Fibroblast of the aortic adventitia (primary cell): ENCODE data around the gene IQCH. TPM values are rescaled to one million over a fixed set of nuclear protein-coding genes. Genes with fewer than 3 reads are reported as not detected.
A peak's percentile ranks its signal among the peaks of the same experiment; 100 is the strongest.

Experiments used
- DNase-seq: peaks from one replicate; pipeline ENCODE4 v3.0.0-alpha.2; 2010; ENCODE audit warnings: low read depth
- H3K4me3 ChIP-seq: 2 replicates; pipeline ENCODE4 v1.5.1; 2011; ENCODE audit warnings: low read depth, mild to moderate bottlenecking, control low read depth, low read length, moderate library complexity
- total RNA-seq: library from RNA; depleted of rRNA; stranded (reverse); fragments of >200 nt; gene quantifications from 2 replicates; pipeline ENCODE4 v1.2.3, GENCODE V29; 2012; ENCODE audit warnings: low replicate concordance
- TF ChIP-seq, protein P1 (sequence below): IDR thresholded peaks from 2 replicates; pipeline ENCODE4 v1.5.1; 2011; ENCODE audit warnings: mild to moderate bottlenecking, low read length, control low read depth, inconsistent platforms; ENCODE audit not compliant: insufficient read depth

Gene IQCH
- total RNA-seq, 1 donor: 3.6 TPM

DNA sequence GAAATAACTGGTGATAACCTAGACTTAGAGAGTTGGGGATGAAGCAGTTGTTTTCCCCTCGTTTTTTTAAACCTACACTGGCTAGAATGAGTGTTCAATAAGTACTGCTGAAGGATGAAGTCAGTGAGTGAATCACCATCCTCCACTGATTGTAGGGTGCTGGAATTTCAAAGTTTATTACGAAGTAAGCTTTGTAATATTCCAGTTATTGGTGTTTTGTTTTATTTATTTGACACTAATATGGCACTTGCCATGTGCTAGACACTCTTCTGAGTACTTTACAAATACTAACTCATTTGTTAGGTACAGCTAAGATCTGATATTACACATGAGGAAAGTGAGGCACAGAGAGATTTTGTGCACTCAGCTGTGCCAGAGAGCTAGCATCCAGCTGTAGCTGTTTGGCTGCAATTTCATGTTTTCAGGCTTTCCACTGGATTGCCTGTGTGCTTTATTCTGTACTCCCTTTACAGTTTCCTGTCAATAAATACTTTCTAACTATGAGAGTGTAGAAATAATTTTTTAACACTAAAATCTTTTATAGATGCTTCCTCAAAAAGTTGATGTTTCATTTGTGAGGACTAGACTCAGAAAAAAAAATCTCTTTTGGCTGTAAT lies 293.8 kb downstream of the IQCH start:
- no peak overlapping the region for H3K4me3 ChIP-seq
- peak; percentile 58 for DNase-seq
- TF ChIP-seq, protein P1, sequence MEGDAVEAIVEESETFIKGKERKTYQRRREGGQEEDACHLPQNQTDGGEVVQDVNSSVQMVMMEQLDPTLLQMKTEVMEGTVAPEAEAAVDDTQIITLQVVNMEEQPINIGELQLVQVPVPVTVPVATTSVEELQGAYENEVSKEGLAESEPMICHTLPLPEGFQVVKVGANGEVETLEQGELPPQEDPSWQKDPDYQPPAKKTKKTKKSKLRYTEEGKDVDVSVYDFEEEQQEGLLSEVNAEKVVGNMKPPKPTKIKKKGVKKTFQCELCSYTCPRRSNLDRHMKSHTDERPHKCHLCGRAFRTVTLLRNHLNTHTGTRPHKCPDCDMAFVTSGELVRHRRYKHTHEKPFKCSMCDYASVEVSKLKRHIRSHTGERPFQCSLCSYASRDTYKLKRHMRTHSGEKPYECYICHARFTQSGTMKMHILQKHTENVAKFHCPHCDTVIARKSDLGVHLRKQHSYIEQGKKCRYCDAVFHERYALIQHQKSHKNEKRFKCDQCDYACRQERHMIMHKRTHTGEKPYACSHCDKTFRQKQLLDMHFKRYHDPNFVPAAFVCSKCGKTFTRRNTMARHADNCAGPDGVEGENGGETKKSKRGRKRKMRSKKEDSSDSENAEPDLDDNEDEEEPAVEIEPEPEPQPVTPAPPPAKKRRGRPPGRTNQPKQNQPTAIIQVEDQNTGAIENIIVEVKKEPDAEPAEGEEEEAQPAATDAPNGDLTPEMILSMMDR: no peak

DNA sequence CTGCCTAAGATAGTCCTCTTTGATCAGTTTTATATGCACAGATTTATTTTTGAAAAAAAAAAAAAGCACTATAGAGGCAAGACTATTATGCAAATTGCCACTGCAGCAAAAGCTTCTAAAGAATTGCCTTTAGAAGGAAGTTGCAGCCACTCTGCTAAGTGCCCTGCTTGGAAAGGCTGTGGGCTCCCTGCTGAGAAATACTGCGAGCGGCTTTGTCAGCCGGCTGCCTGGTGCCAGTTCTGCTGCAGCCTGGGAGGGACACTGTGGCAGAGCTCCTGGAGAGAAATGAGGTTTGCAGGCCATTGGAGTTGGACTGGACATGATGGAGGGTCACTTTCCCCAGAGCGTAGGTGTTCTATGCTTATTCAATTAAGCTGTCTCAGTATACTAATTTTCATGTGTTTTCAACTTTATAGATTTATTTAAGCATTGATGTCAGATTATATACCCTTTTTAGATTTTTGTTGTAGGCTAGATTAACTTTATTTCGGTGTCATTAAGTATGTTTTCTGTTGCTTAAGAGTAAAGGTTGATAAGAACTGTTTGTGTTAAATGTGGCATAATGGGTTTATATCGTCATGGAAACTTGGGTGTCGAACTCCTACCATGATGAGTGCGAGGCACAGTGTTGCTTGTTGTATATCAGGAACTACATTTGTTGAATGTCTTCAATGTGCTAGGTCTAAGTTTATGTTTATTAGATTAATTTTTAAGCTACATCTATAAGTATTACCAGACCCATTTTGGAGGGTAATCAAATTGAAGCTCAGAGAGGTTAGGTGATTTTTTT lies 294.5 kb downstream of the IQCH start:
- no peak overlapping the region for H3K4me3 ChIP-seq
- DNase-seq: no peak
- TF ChIP-seq, protein P1: no peak

DNA sequence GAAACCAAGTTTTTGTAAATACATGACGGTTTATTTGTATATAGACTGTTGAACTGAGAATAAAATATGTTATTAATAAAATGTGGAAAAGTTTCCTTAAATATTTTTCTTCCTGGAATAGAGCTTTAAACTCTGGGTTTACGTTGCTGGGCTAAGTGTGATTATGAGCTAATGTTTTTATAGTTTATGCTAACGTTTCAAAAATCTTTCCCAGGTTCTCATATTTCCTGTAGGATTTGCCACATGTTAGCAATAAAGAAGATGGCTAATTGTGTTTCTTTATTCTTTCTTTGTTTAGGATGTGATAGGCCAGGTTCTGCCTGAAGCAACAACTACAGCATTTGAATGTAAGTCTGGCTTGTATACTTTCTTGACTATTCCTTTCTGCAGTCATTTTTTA lies 295.1 kb downstream of the IQCH start:
- TF ChIP-seq, protein P1: no peak
- DNase-seq: no peak
- H3K4me3 ChIP-seq: no peak overlapping the region

DNA sequence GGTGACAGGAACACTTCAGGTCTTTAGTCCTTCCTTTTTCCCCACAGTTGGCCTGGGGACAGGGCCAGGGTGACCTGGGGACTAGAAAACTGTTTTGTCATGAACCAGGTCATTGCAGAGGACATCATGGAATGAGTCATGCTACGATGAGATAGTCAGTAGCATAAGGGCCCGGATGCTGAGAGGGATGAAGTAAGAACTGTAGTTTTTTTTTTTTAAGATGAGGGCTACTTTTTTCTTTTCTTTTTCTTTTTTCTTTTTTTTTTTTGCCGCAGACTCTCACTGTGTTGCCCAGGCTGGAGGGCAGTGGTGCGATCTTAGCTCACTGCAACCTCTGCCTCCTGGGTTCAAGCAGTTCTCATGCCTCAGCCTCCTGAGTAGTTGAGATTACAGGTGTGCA lies 295.9 kb downstream of the IQCH start:
- no peak for DNase-seq
- H3K4me3 ChIP-seq: no peak overlapping the region
- TF ChIP-seq, protein P1: no peak

DNA sequence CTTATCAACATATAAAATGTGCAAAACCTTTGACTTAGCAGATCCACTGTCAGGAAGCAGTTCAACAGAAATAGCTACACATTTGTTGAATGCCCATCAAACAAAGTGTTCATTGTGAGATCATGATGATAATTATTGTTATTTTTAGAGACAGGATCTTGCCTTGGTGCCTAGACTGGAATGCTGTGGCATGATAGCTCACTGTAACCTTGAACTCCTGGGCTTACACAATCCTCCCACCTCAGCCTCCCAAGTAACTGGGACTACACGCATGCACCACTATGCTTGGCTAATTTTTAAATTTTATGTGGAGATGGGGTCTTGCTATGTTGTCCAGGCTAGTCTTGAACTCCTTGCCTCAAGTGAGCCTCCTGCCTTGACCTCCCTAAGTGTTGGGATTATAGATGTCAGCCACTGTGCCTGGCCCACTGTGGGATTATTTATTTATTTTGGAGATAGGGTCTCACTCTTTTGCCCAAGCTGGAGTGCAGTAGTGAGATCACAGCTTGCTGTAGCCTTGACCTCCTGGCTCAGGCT lies 296.7 kb downstream of the IQCH start:
- H3K4me3 ChIP-seq: no peak overlapping the region
- no peak for DNase-seq
- TF ChIP-seq, protein P1: no peak

Other genes starting within 250 kb of the IQCH start
- 53.6 and 96.3 TPM in 2 replicates for gene SMAD3, start 189.2 kb upstream of the IQCH start, total RNA-seq
- gene AAGAB, start 125 bp upstream of the IQCH start, total RNA-seq: 43.7 and 95.6 TPM in 2 replicates